ENCODE data around the gene KIRREL3. TPM values are rescaled to one million over a fixed set of nuclear protein-coding genes. Genes with fewer than 3 reads are reported as not detected.

KIRREL3 gene
- total and polyA plus RNA-seq, 2 of the 8 experiments (the other 6 are each of a cell fraction or from before 2014, with no cell fraction given), result 0.29 to 0.32 TPM

GRCh38 chr11:126432525-126432924 is 568.0 kb downstream of the KIRREL3 start (continued):
- TF ChIP-seq CHD7 (IDR thresholded peaks at IDR 0.05; ENCODE audit: insufficient replicate concordance, low read length) (no peak), SP1 (IDR thresholded peaks at IDR 0.05; ENCODE audit: low read depth, low read length) (no peak), SRF (IDR thresholded peaks at IDR 0.05; ENCODE audit: low read depth, low read length) (no peak), RAD21 (IDR thresholded peaks at IDR 0.05 in 1 of 2, conservative IDR thresholded peaks at IDR 0.05 in 1 of 2; ENCODE audit: low read depth in 2 of 2, low read length in 2 of 2) (no peak), TAF1 (IDR thresholded peaks at IDR 0.05; ENCODE audit: low read depth, low read length) (no peak), RFX5 (IDR thresholded peaks at IDR 0.05; ENCODE audit: borderline replicate concordance, low read depth, low read length) (no peak), KDM4A (IDR thresholded peaks at IDR 0.05; ENCODE audit: low read depth, low read length, severe bottlenecking) (no peak), HDAC6 (IDR thresholded peaks at IDR 0.05; ENCODE audit: low read depth, low read length) (no peak), GTF2F1 (IDR thresholded peaks at IDR 0.05; ENCODE audit: borderline replicate concordance, low read depth, low read length) (no peak), SIRT6 (IDR thresholded peaks at IDR 0.05; ENCODE audit: low read length) (no peak), MAX (IDR thresholded peaks at IDR 0.05) (no peak)

Data from H1 (cell line).